ENCODE measurements around the gene IFIT2. TPM values are rescaled to one million over a fixed set of nuclear protein-coding genes. Genes with fewer than 3 reads are reported as not detected.
A peak's percentile ranks its signal among the peaks of the same experiment; 100 is the strongest.
"Not testable (repeated sequence)": the region's sequence is repeated elsewhere in the genome, so short reads cannot be mapped to it uniquely, and the experiment has no call there.

The IFIT2 gene
- total RNA-seq, 3 donors from 2014 or later, result 2.6 to 6.6 (median 3.5) TPM

- peak overlapping the region; percentile 48 to 89 for H3K27ac ChIP-seq
- no peaks in the 10 kb centered on the region for H3K36me3 ChIP-seq
- intact Hi-C loops (cut with DNase I; ENCODE audit: low total_unique reads), result no loop called here
- TF ChIP-seq POLR2A (IDR thresholded peaks at IDR 0.05) (no peak), CTCF (IDR thresholded peaks at IDR 0.05) (no peak), POLR2AphosphoS5 (IDR thresholded peaks at IDR 0.05) (peak in 1 of 3 donors; percentile 49)
- H3K9me3 ChIP-seq, result no peaks in the 10 kb centered on the region
- H3K27me3 ChIP-seq, result no peaks in the 10 kb centered on the region
- H3K4me3 ChIP-seq, result peak overlapping the region in 2 of 3 donors; percentile 19 to 39
- peak in 1 of 2 donors; percentile 40 for DNase-seq (ENCODE audit: low spot score in 2 of 2)
- H3K4me1 ChIP-seq, result peaks cover 5 to 12% of the 10 kb centered on the region in 2 donors
Measured at GRCh38 chr10:89283936-89284475, 17.8 kb upstream of the IFIT2 start.

GRCh38 chr10:89284711-89285110 is 17.1 kb upstream of the IFIT2 start:
- H3K36me3 ChIP-seq; H3K4me3 ChIP-seq; DNase-seq (ENCODE audit: low spot score in 2 of 2); H3K9me3 ChIP-seq; H3K4me1 ChIP-seq; intact Hi-C loops (cut with DNase I; ENCODE audit: low total_unique reads); H3K27me3 ChIP-seq: not testable (repeated sequence)
- H3K27ac ChIP-seq, result peak overlapping the region; percentile 48 to 89

- intact Hi-C loops (cut with DNase I; ENCODE audit: low total_unique reads); H3K9me3 ChIP-seq: not testable (repeated sequence)
- H3K27ac ChIP-seq, result peak overlapping the region; percentile 48 to 89
Measured at GRCh38 chr10:89285303-89285702, 16.5 kb upstream of the IFIT2 start.

GRCh38 chr10:89294721-89295239 is 7.1 kb upstream of the IFIT2 start:
- no peak overlapping the region for H3K27ac ChIP-seq
- no peak for DNase-seq (ENCODE audit: low spot score in 2 of 2)
- H3K4me1 ChIP-seq, result peaks cover 0 to 3% of the 10 kb centered on the region in 2 donors
- H3K9me3 ChIP-seq, result no peaks in the 10 kb centered on the region
- TF ChIP-seq CTCF (IDR thresholded peaks at IDR 0.05) (no peak), POLR2AphosphoS5 (IDR thresholded peaks at IDR 0.05) (no peak), POLR2A (IDR thresholded peaks at IDR 0.05) (no peak)
- no peaks in the 10 kb centered on the region for H3K36me3 ChIP-seq
- no peaks in the 10 kb centered on the region for H3K27me3 ChIP-seq
- intact Hi-C loops (cut with DNase I; ENCODE audit: low total_unique reads), result no loop called here
- H3K4me3 ChIP-seq, result no peak overlapping the region

More at GRCh38 chr10:89285303-89285702, 16.5 kb upstream of the IFIT2 start:
- H3K4me1 ChIP-seq; H3K27me3 ChIP-seq; H3K36me3 ChIP-seq; DNase-seq (ENCODE audit: low spot score in 2 of 2); H3K4me3 ChIP-seq: not testable (repeated sequence)

GRCh38 chr10:89295597-89295996 is 6.2 kb upstream of the IFIT2 start:
- Histone ChIP-seq H3K27me3 (no peaks in the 10 kb centered on the region), H3K9me3 (no peaks in the 10 kb centered on the region), H3K27ac (peak overlapping the region; percentile 76 to 81), H3K36me3 (no peaks in the 10 kb centered on the region), H3K4me3 (no peak overlapping the region), H3K4me1 (peaks cover 0 to 3% of the 10 kb centered on the region in 2 donors)
- intact Hi-C loops (cut with DNase I; ENCODE audit: low total_unique reads), result no loop called here
- no peak for DNase-seq (ENCODE audit: low spot score in 2 of 2)
- no peak for TF ChIP-seq POLR2AphosphoS5 (IDR thresholded peaks at IDR 0.05)
- TF ChIP-seq CTCF (IDR thresholded peaks at IDR 0.05), result no peak
- TF ChIP-seq POLR2A (IDR thresholded peaks at IDR 0.05), result no peak

GRCh38 chr10:89296220-89296648 is 5.6 kb upstream of the IFIT2 start:
- Histone ChIP-seq H3K36me3 (no peaks in the 10 kb centered on the region), H3K27me3 (no peaks in the 10 kb centered on the region), H3K4me3 (no peak overlapping the region), H3K4me1 (peaks cover 0 to 3% of the 10 kb centered on the region in 2 donors), H3K9me3 (no peaks in the 10 kb centered on the region), H3K27ac (peak overlapping the region; percentile 76 to 81)
- DNase-seq (ENCODE audit: low spot score in 2 of 2), result no peak
- intact Hi-C loops (cut with DNase I; ENCODE audit: low total_unique reads), result no loop called here
- TF ChIP-seq POLR2AphosphoS5 (IDR thresholded peaks at IDR 0.05) (no peak), CTCF (IDR thresholded peaks at IDR 0.05) (no peak), POLR2A (IDR thresholded peaks at IDR 0.05) (no peak)

Measured in breast epithelium (tissue), 4 donors.